Muscle layer of colon (tissue), 2 donors: ENCODE results near the gene FKBP8.

Experiments used
- H3K27ac ChIP-seq: one replicate; pipeline ENCODE4 v1.7.0; 2013; ENCODE audit warnings: low read depth, mild to moderate bottlenecking, low read length, moderate library complexity
- H3K27me3 ChIP-seq, 2 donors: one replicate each; pipeline ENCODE4 v1.7.0; 2013; ENCODE audit warnings: low read length in 2 of 2, mild to moderate bottlenecking in 2 of 2; ENCODE audit not compliant: insufficient read depth in 2 of 2, control insufficient read depth in 1 of 2
- H3K36me3 ChIP-seq: one replicate; pipeline ENCODE4 v1.7.0; 2013; ENCODE audit warnings: mild to moderate bottlenecking, low read length; ENCODE audit not compliant: insufficient read depth
- H3K4me1 ChIP-seq: one replicate; pipeline ENCODE4 v1.7.0; 2013; ENCODE audit warnings: mild to moderate bottlenecking, low read length; ENCODE audit not compliant: insufficient read depth
- H3K4me3 ChIP-seq, 2 donors: one replicate each; pipeline ENCODE4 v1.7.0; 2013; ENCODE audit warnings: low read length in 2 of 2, low read depth in 1 of 2, mild to moderate bottlenecking in 1 of 2, moderate library complexity in 1 of 2
- H3K9ac ChIP-seq: one replicate; pipeline ENCODE4 v1.7.0; 2013; ENCODE audit warnings: low read length
- H3K9me3 ChIP-seq: one replicate; pipeline ENCODE4 v1.7.0; 2013; ENCODE audit warnings: mild to moderate bottlenecking, low read length
- donor health status: abdominal sarcoma.
- donor health status: Adenocarcinoma of cecum.

The FKBP8 gene

GRCh38 chr19:18519962-18520847 lies 23.2 kb downstream of the FKBP8 start:
- Histone ChIP-seq H3K4me1 (peaks cover 23% of the 10 kb centered on the region), H3K9ac (peak overlapping the region; percentile 95), H3K27ac (peak overlapping the region; percentile 94), H3K27me3 (no peaks in the 10 kb centered on the region), H3K36me3 (no peaks in the 10 kb centered on the region), H3K4me3 (peak overlapping the region; percentile 94 to 99), H3K9me3 (no peaks in the 10 kb centered on the region)

- H3K27ac ChIP-seq: no peak overlapping the region
- H3K27me3 ChIP-seq: no peaks in the 10 kb centered on the region
- H3K36me3 ChIP-seq: no peaks in the 10 kb centered on the region
- H3K4me1 ChIP-seq: peaks cover 24% of the 10 kb centered on the region
- no peak overlapping the region for H3K4me3 ChIP-seq
- H3K9me3 ChIP-seq: no peaks in the 10 kb centered on the region
- no peak overlapping the region for H3K9ac ChIP-seq
Observed at GRCh38 chr19:18518639-18519038, 24.7 kb downstream of the FKBP8 start.

- no peaks in the 10 kb centered on the region for H3K27me3 ChIP-seq
- no peak overlapping the region for H3K27ac ChIP-seq
- H3K9ac ChIP-seq: no peak overlapping the region
- H3K4me1 ChIP-seq: peaks cover 24% of the 10 kb centered on the region
- no peaks in the 10 kb centered on the region for H3K36me3 ChIP-seq
- no peak overlapping the region for H3K4me3 ChIP-seq
- no peaks in the 10 kb centered on the region for H3K9me3 ChIP-seq
Observed at GRCh38 chr19:18517606-18518005, 25.8 kb downstream of the FKBP8 start.

GRCh38 chr19:18515959-18516358 lies 27.4 kb downstream of the FKBP8 start:
- Histone ChIP-seq H3K9ac (no peak overlapping the region), H3K36me3 (no peaks in the 10 kb centered on the region), H3K4me1 (peaks cover 24% of the 10 kb centered on the region), H3K27ac (no peak overlapping the region), H3K9me3 (no peaks in the 10 kb centered on the region), H3K27me3 (no peaks in the 10 kb centered on the region), H3K4me3 (no peak overlapping the region)

- Histone ChIP-seq H3K4me3 (no peak overlapping the region), H3K4me1 (peaks cover 21% of the 10 kb centered on the region), H3K27ac (no peak overlapping the region), H3K9ac (no peak overlapping the region), H3K36me3 (no peaks in the 10 kb centered on the region), H3K27me3 (no peaks in the 10 kb centered on the region), H3K9me3 (no peaks in the 10 kb centered on the region)
Observed at GRCh38 chr19:18514800-18515682, 28.3 kb downstream of the FKBP8 start.

- H3K27me3 ChIP-seq: no peaks in the 10 kb centered on the region
- H3K9me3 ChIP-seq: no peaks in the 10 kb centered on the region
- H3K9ac ChIP-seq: no peak overlapping the region
- no peak overlapping the region for H3K27ac ChIP-seq
- H3K4me1 ChIP-seq: peaks cover 21% of the 10 kb centered on the region
- H3K36me3 ChIP-seq: no peaks in the 10 kb centered on the region
- no peak overlapping the region for H3K4me3 ChIP-seq
Observed at GRCh38 chr19:18513868-18514267, 29.5 kb downstream of the FKBP8 start.

- no peaks in the 10 kb centered on the region for H3K9me3 ChIP-seq
- no peak overlapping the region for H3K9ac ChIP-seq
- H3K36me3 ChIP-seq: no peaks in the 10 kb centered on the region
- H3K27me3 ChIP-seq: no peaks in the 10 kb centered on the region
- no peak overlapping the region for H3K27ac ChIP-seq
- no peak overlapping the region for H3K4me3 ChIP-seq
- peaks cover 47% of the 10 kb centered on the region for H3K4me1 ChIP-seq
Observed at GRCh38 chr19:18510216-18510615, 33.2 kb downstream of the FKBP8 start.

GRCh38 chr19:18508585-18508984 lies 34.8 kb downstream of the FKBP8 start:
- no peak overlapping the region for H3K27ac ChIP-seq
- H3K4me3 ChIP-seq: no peak overlapping the region
- no peaks in the 10 kb centered on the region for H3K36me3 ChIP-seq
- H3K9ac ChIP-seq: no peak overlapping the region
- H3K27me3 ChIP-seq: no peaks in the 10 kb centered on the region
- H3K4me1 ChIP-seq: peaks cover 62% of the 10 kb centered on the region
- no peaks in the 10 kb centered on the region for H3K9me3 ChIP-seq

- no peaks in the 10 kb centered on the region for H3K9me3 ChIP-seq
- no peak overlapping the region for H3K9ac ChIP-seq
- H3K4me3 ChIP-seq: no peak overlapping the region
- H3K27ac ChIP-seq: no peak overlapping the region
- H3K4me1 ChIP-seq: peaks cover 69% of the 10 kb centered on the region
- no peaks in the 10 kb centered on the region for H3K36me3 ChIP-seq
- H3K27me3 ChIP-seq: no peaks in the 10 kb centered on the region
Observed at GRCh38 chr19:18507727-18508440, 35.5 kb downstream of the FKBP8 start.

- Histone ChIP-seq H3K4me1 (peaks cover 76% of the 10 kb centered on the region), H3K27ac (no peak overlapping the region), H3K27me3 (no peaks in the 10 kb centered on the region), H3K36me3 (no peaks in the 10 kb centered on the region), H3K9me3 (no peaks in the 10 kb centered on the region), H3K9ac (no peak overlapping the region), H3K4me3 (no peak overlapping the region)
Observed at GRCh38 chr19:18507021-18507726, 36.2 kb downstream of the FKBP8 start.
